GM12891 (cell line): ENCODE results near the gene RRP1B.

Experiments
- POLR2A ChIP-seq: IDR thresholded peaks from 2 replicates; pipeline ENCODE4 v1.6.1; 2011; ENCODE audit warnings: low read depth, low read length, control low read depth
- POLR2AphosphoS5 ChIP-seq: IDR thresholded peaks from 2 replicates; pipeline ENCODE4 v1.6.1; 2011; ENCODE audit warnings: low read depth, low read length, control low read depth
- POU2F2 ChIP-seq: IDR thresholded peaks from 2 replicates; pipeline ENCODE4 v1.6.1; 2011; ENCODE audit warnings: low read depth, mild to moderate bottlenecking, control low read depth, low read length, moderate library complexity
- TAF1 ChIP-seq: IDR thresholded peaks from 2 replicates; pipeline ENCODE4 v1.6.1; 2011; ENCODE audit warnings: low read depth, low read length, control low read depth

DNA sequence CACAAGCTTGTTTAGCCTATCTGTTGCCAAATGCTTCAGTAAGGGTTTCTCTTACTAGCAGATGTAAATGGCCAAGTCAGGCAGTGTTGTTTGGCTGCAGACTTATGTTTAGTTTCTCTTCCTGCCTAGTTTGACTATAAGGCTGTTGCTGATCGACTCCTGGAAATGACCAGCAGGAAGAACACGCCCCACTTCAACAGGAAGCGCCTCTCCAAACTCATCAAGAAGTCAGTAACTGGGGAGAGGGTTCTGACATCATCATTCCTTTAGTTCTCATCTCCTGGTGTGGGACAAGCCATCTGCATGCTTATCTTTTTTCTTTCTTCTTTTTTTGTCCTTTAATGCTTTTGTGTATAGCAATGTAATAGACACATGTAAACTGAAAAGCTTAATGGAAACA, 25.1 kb downstream of the RRP1B start:
- TF ChIP-seq TAF1: no peak
- no peak for TF ChIP-seq POLR2A
- no peak for TF ChIP-seq POLR2AphosphoS5
- no peak for TF ChIP-seq POU2F2
